Astrocyte (in vitro differentiated cells and primary cell): ENCODE measurements around the gene MYH9. TPM values are rescaled to one million over a fixed set of nuclear protein-coding genes. Genes with fewer than 3 reads are reported as not detected.
A peak's percentile ranks its signal among the peaks of the same experiment; 100 is the strongest.

Experiments used
- DNase-seq: peaks from one replicate; pipeline ENCODE4 v3.0.0-alpha.2; 2010; ENCODE audit warnings: low read depth
- FAIRE-seq: peaks from 2 replicates; lab custom pipeline; 2011; peaks lifted over from hg19 to GRCh38; lab: Jason Lieb, UNC
- H2AFZ ChIP-seq: 2 replicates; pipeline ENCODE4 v1.6.0; 2012; ENCODE audit warnings: low read depth, low read length, inconsistent platforms
- H3K27ac ChIP-seq: 2 replicates; pipeline ENCODE4 v1.5.1; 2011; ENCODE audit warnings: low read depth, low read length, inconsistent platforms
- H3K27me3 ChIP-seq: 2 replicates; pipeline ENCODE4 v1.6.0; 2011; ENCODE audit warnings: low read length, inconsistent platforms; ENCODE audit not compliant: insufficient read depth
- H3K36me3 ChIP-seq: 2 replicates; pipeline ENCODE4 v1.5.1; 2011; ENCODE audit warnings: low read length, inconsistent platforms; ENCODE audit not compliant: insufficient read depth
- H3K4me1 ChIP-seq: 2 replicates; pipeline ENCODE4 v1.5.1; 2011; ENCODE audit warnings: low read length, inconsistent platforms; ENCODE audit not compliant: insufficient read depth
- H3K4me2 ChIP-seq: 2 replicates; pipeline ENCODE4 v1.6.0; 2012; ENCODE audit warnings: low read length, inconsistent platforms
- H3K4me3 ChIP-seq: 2 replicates; pipeline ENCODE4 v1.5.1; 2011; ENCODE audit warnings: low read depth, mild to moderate bottlenecking, low read length, inconsistent platforms; ENCODE audit not compliant: insufficient read depth
- H3K79me2 ChIP-seq: 2 replicates; pipeline ENCODE4 v1.6.0; 2012; ENCODE audit warnings: mild to moderate bottlenecking, low read length, inconsistent platforms; ENCODE audit not compliant: insufficient read depth
- H3K9ac ChIP-seq: 2 replicates; pipeline ENCODE4 v1.6.0; 2012; ENCODE audit warnings: mild to moderate bottlenecking, low read length, inconsistent platforms
- H3K9me3 ChIP-seq: 2 replicates; pipeline ENCODE4 v1.5.1; 2012; ENCODE audit warnings: low read depth, mild to moderate bottlenecking, low read length, inconsistent platforms; ENCODE audit not compliant: insufficient read depth
- H4K20me1 ChIP-seq: 2 replicates; pipeline ENCODE4 v1.6.0; 2012; ENCODE audit warnings: low read length, inconsistent platforms; ENCODE audit not compliant: insufficient read depth
- H3K27ac Mint-ChIP-seq: one replicate; pipeline ENCODE4 v1.8.0; 2021; ENCODE audit warnings: mild to moderate bottlenecking, mixed read lengths; ENCODE audit not compliant: unreplicated experiment
- H3K27me3 Mint-ChIP-seq: one replicate; pipeline ENCODE4 v1.8.0; 2021; ENCODE audit warnings: low read depth, mixed read lengths; ENCODE audit not compliant: unreplicated experiment
- H3K36me3 Mint-ChIP-seq: one replicate; pipeline ENCODE4 v1.8.0; 2021; ENCODE audit warnings: low read depth, mixed read lengths; ENCODE audit not compliant: unreplicated experiment
- H3K4me1 Mint-ChIP-seq: one replicate; pipeline ENCODE4 v1.8.0; 2021; ENCODE audit warnings: low read depth, mixed read lengths; ENCODE audit not compliant: unreplicated experiment
- H3K4me3 Mint-ChIP-seq: one replicate; pipeline ENCODE4 v1.8.0; 2021; ENCODE audit warnings: mild to moderate bottlenecking, moderate library complexity, mixed read lengths; ENCODE audit not compliant: unreplicated experiment
- H3K9me3 Mint-ChIP-seq: one replicate; pipeline ENCODE4 v1.8.0; 2021; ENCODE audit warnings: mild to moderate bottlenecking, mixed read lengths; ENCODE audit not compliant: unreplicated experiment
- EZH2 ChIP-seq: IDR thresholded peaks from 2 replicates; pipeline ENCODE4 v1.6.1; 2012; ENCODE audit warnings: mild to moderate bottlenecking, low read length, inconsistent platforms; ENCODE audit not compliant: insufficient read depth
- total RNA-seq: library from RNA; stranded (reverse); gene quantifications from 2 replicates; pipeline ENCODE4 v1.2.1, GENCODE V29; 2021
- TF ChIP-seq, protein P1 (sequence below): IDR thresholded peaks from 2 replicates; pipeline ENCODE4 v1.5.1; 2011; ENCODE audit warnings: low read depth, mild to moderate bottlenecking, inconsistent platforms, low read length, moderate library complexity; ENCODE audit not compliant: insufficient read depth

MYH9 gene
- total RNA-seq, 1 donor from 2014 or later, result 2,278 TPM

DNA sequence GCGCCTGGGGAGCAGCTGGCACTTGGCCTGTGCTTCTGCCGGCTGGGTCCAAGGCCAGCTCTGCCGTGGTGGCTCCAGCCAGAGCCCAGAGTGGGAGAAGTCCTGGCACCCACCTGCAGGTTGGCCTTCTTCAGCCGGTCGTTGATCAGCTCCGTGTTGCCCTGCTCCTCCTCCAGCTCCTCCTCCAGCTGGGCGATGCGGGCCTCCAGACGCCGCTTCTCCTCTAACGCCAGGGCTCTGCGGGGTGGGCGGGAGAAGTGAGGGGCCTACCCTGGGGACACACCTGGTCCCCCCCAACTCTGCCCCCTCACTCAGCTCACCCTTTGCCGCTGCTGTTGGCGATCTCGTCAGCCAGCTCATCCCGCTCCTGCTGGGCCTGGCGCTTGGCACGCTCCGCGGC, 102.2 kb downstream of the MYH9 start:
- H3K4me2 ChIP-seq, result no peak overlapping the region
- Mint-ChIP-seq H3K27ac (peak overlapping the region; percentile 87), H3K9me3 (no peaks in the 10 kb centered on the region), H3K4me3 (no peak overlapping the region), H3K27me3 (no peaks in the 10 kb centered on the region), H3K4me1 (peaks cover 23% of the 10 kb centered on the region), H3K36me3 (peaks cover 47% of the 10 kb centered on the region)
- H3K27me3 ChIP-seq, result no peaks in the 10 kb centered on the region
- H4K20me1 ChIP-seq, result peaks cover 92% of the 10 kb centered on the region
- H3K4me3 ChIP-seq, result no peak overlapping the region
- no peak overlapping the region for H3K9ac ChIP-seq
- no peaks in the 10 kb centered on the region for H3K4me1 ChIP-seq
- no peak for TF ChIP-seq EZH2
- TF ChIP-seq, protein P1, sequence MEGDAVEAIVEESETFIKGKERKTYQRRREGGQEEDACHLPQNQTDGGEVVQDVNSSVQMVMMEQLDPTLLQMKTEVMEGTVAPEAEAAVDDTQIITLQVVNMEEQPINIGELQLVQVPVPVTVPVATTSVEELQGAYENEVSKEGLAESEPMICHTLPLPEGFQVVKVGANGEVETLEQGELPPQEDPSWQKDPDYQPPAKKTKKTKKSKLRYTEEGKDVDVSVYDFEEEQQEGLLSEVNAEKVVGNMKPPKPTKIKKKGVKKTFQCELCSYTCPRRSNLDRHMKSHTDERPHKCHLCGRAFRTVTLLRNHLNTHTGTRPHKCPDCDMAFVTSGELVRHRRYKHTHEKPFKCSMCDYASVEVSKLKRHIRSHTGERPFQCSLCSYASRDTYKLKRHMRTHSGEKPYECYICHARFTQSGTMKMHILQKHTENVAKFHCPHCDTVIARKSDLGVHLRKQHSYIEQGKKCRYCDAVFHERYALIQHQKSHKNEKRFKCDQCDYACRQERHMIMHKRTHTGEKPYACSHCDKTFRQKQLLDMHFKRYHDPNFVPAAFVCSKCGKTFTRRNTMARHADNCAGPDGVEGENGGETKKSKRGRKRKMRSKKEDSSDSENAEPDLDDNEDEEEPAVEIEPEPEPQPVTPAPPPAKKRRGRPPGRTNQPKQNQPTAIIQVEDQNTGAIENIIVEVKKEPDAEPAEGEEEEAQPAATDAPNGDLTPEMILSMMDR, result no peak
- DNase-seq (no peak), FAIRE-seq (no peak)
- no peaks in the 10 kb centered on the region for H3K9me3 ChIP-seq
- no peak overlapping the region for H3K27ac ChIP-seq
- H3K36me3 ChIP-seq, result peaks cover 81% of the 10 kb centered on the region
- no peak overlapping the region for H2AFZ ChIP-seq
- peaks cover 52% of the 10 kb centered on the region for H3K79me2 ChIP-seq

- H3K9ac ChIP-seq, result no peak overlapping the region
- no peak for DNase-seq
These were observed 102.8 kb downstream of the MYH9 start for GRCh38 chr22:36285017-36285416.

DNA sequence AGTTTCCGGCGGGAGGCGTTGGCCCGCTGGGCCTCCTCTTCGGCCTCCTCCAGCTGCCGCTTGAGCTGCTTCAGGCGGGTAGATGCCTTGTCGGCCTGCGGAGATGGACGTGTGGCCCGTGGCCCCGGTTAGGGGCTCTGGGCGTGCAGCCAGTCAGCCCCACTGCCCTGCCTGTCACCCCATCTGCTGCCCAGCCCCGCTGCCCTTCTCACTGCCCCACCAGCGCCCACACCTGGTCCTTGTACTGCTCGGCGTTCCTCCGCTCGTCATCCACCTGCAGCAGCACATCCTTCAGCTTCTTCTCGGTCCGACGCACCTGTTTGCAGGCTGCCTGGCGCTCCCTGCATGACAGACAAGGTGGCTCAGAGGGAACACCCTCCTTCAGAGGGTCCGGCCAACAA, 103.6 kb downstream of the MYH9 start:
- Histone ChIP-seq H3K4me1 (peaks cover 5% of the 10 kb centered on the region), H3K9ac (no peak overlapping the region), H3K27ac (no peak overlapping the region), H2AFZ (no peak overlapping the region), H3K4me2 (no peak overlapping the region), H4K20me1 (peaks cover 96% of the 10 kb centered on the region), H3K27me3 (no peaks in the 10 kb centered on the region), H3K9me3 (no peaks in the 10 kb centered on the region), H3K79me2 (peaks cover 43% of the 10 kb centered on the region), H3K36me3 (peaks cover 84% of the 10 kb centered on the region), H3K4me3 (no peak overlapping the region)
- peak overlapping the region; percentile 72 for H3K27ac Mint-ChIP-seq
- no peak for DNase-seq
- no peak for TF ChIP-seq EZH2
- TF ChIP-seq, protein P1, result no peak
- H3K9me3 Mint-ChIP-seq, result no peaks in the 10 kb centered on the region
- no peak for FAIRE-seq
- H3K4me1 Mint-ChIP-seq, result peaks cover 25% of the 10 kb centered on the region
- no peak overlapping the region for H3K4me3 Mint-ChIP-seq
- no peaks in the 10 kb centered on the region for H3K27me3 Mint-ChIP-seq
- H3K36me3 Mint-ChIP-seq, result peaks cover 44% of the 10 kb centered on the region

More at GRCh38 chr22:36285017-36285416, 102.8 kb downstream of the MYH9 start:
- H3K4me3 Mint-ChIP-seq, result no peak overlapping the region
- H3K36me3 ChIP-seq, result peaks cover 84% of the 10 kb centered on the region
- peak overlapping the region; percentile 72 for H3K27ac Mint-ChIP-seq
- no peak overlapping the region for H2AFZ ChIP-seq
- no peak overlapping the region for H3K4me2 ChIP-seq
- H4K20me1 ChIP-seq, result peaks cover 96% of the 10 kb centered on the region
- H3K4me1 Mint-ChIP-seq, result peaks cover 24% of the 10 kb centered on the region
- no peak overlapping the region for H3K4me3 ChIP-seq
- peaks cover 47% of the 10 kb centered on the region for H3K36me3 Mint-ChIP-seq
- FAIRE-seq, result no peak
- H3K79me2 ChIP-seq, result peaks cover 51% of the 10 kb centered on the region
- no peaks in the 10 kb centered on the region for H3K27me3 ChIP-seq
- TF ChIP-seq, protein P1, result no peak
- TF ChIP-seq EZH2, result no peak
- H3K9me3 ChIP-seq, result no peaks in the 10 kb centered on the region
- H3K27ac ChIP-seq, result no peak overlapping the region
- H3K4me1 ChIP-seq, result no peaks in the 10 kb centered on the region
- no peaks in the 10 kb centered on the region for H3K27me3 Mint-ChIP-seq
- H3K9me3 Mint-ChIP-seq, result no peaks in the 10 kb centered on the region
